Fibroblast of skin of back (primary cell): ENCODE data around the gene L3MBTL4.
"Not testable (repeated sequence)": the region's sequence is repeated elsewhere in the genome, so short reads cannot be mapped to it uniquely, and the experiment has no call there.

ENCODE experiments used
- DNase-seq: peaks from one replicate; pipeline ENCODE4 v3.0.0-alpha.2; 2013

L3MBTL4 gene

DNA sequence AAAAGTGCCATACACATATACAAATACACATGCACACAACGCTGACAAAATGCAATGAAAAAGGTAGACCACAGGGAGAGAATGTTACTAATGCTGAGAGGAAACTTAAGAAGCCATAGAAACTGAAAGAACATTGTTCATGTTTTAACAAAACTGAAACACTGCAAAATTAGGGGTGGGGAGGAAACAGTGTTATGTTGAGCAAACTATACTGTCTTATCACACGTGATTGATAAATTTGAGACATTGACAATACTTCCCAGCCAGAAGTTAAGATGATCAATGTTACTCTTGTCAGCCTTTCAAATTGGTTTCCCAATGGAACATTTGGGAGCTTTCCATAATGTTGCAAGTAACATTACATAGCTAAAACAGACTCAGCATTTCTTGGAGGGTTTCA lies 165.5 kb downstream of the L3MBTL4 start:
- DNase-seq = no peak

DNA sequence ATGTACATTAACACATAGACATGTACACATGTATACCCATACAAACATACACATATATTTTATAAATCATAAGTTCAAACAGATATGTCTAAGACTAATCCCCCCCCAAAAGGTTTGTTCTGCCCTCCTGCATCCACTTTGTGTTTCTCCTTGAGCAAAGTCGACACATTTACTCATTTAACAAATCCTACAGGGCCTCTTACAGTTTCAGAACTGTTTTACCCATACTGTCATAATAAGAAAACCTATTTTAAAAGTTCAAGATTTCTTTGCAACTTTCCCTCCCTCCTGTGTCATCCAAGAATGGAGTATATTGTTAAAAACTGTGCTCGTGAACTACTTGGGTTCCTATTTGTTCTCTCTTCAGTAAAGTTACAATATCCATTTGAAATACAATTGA lies 166.7 kb downstream of the L3MBTL4 start:
- no peak for DNase-seq

GRCh38 chr18:6242004-6242403 lies 172.7 kb downstream of the L3MBTL4 start:
- no peak for DNase-seq

DNA sequence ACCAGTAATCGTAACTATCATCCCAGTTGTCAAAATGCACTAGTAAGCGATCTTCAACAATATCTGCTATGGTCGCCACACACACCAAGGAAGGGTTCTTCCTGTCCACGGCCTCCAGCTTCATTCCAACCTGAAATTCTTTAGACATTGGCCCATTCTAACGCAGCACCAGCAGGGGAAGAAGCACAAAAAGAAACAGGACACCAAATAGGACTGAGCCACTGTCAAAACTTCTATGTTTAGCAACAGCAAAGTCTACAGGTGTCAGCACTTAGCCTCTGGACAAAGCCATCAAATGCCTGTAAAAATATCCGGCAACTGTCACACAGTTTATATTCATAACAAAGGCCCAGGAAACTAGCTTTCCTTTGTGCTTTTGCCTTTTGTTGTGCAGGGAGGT lies 175.0 kb downstream of the L3MBTL4 start:
- DNase-seq = no peak

- DNase-seq = no peak
Observed at GRCh38 chr18:6236258-6236657, 178.5 kb downstream of the L3MBTL4 start.

DNA sequence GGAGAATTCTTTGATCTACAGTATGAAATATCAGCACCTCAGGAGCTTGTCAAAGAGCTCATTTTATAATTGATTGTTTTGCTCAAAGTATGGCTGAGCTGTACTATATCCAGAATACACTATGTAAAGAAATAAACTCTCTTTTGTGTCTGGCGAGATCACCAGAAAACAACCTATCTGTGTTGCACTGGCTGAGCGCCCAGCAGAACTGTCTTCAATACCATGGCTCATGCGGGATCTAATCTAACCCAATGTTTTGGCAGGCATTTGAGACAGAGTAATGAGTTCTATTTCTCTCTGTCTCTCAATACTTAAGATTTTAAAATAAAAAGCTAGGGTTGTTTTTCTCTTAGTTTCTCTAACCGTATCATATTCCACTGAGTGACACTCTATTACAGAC lies 192.4 kb downstream of the L3MBTL4 start:
- DNase-seq = no peak

- DNase-seq = no peak
Observed at GRCh38 chr18:6221602-6222014, 193.1 kb downstream of the L3MBTL4 start.

GRCh38 chr18:6220129-6220528 lies 194.6 kb downstream of the L3MBTL4 start:
- no peak for DNase-seq

DNA sequence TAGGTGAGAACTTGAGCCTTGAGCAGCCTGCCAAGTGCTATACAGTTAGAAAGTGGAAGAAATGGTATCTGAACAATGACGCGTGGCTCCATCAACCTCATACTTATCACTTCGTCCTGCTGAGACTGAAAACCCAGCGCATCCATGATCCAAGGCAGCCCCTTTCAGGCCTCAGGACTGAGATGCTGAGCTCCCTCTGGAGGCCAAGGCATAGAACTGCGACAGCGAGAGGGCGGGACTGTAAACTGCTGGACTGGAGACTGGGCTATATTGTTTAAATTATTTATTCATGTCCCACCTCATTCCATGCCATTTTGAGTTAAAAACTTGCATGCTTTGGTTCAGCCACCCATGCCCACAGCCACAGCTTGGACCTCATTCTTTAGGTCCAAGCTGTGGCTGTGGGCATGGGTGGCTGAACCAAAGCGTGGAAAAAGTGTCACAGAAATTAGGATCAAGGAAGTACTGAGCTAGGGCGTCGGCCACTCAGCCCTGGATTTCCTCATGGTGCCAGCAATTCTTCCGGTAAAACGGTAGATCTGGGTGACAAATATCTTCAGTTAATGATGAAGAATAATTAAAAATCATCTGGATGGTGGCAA lies 195.5 kb downstream of the L3MBTL4 start:
- peak; percentile 64 for DNase-seq

DNA sequence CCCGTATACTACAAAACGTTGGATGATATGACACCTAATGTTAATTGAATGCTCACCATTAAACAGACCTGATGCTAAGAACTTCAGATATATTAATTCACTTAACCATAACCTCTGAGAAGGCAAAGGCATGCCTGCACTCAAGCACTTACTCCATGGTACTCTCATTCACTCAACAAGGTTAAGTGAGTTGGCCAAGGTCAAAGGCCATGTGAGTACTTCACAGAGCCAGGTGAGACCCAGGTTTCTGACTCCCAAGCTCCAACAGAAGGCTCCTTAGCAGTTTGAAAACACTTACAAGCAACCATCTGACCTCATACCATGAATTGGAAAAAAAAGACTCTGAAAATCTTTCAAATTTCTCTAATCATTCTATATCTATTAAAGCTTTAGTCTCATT lies 198.8 kb downstream of the L3MBTL4 start:
- no peak for DNase-seq

- no peak for DNase-seq
Observed at GRCh38 chr18:6211174-6211504, 203.6 kb downstream of the L3MBTL4 start.

DNA sequence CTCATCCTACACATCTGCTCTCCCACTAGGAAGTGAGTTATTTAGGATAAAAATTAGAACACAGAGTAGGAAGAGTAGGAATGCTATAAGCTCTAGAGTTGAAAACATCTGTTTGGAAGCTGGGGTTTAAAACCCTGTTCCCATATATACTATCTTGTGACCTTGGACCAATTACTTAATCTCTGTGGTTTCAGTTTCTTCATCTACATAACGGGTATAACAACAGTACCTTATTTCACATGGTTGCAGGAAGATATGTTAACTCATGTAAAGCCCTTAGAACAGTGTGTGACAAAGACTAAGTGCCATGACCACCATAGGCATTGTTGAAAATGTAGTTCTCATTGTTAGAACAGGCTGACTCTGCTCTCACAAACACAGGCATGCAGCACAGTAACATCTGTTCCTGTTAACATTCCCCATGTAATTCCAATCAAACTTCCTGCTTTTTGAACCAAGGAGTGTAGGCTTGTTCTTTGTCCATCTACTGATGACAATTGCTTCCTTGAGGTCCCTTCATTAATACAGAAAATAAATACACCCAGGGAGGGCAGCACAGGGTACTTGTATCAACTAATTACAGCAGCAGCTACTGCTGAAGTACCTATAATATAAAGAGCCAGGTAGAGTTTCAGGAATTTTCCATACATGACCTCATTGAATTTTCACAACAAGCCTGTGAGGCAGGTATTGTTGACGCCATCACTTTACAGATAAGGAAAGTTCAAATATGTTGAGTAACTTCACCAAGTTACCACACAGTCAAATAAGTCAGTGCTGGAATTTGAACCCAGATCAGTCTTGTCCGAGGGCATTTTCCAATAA lies 204.2 kb downstream of the L3MBTL4 start:
- no peak for DNase-seq

- no peak for DNase-seq
Observed at GRCh38 chr18:6207941-6208340, 206.8 kb downstream of the L3MBTL4 start.

GRCh38 chr18:6207116-6207515 lies 207.6 kb downstream of the L3MBTL4 start:
- no peak for DNase-seq

GRCh38 chr18:6205706-6206105 lies 209.0 kb downstream of the L3MBTL4 start:
- peak; percentile 56 for DNase-seq

DNA sequence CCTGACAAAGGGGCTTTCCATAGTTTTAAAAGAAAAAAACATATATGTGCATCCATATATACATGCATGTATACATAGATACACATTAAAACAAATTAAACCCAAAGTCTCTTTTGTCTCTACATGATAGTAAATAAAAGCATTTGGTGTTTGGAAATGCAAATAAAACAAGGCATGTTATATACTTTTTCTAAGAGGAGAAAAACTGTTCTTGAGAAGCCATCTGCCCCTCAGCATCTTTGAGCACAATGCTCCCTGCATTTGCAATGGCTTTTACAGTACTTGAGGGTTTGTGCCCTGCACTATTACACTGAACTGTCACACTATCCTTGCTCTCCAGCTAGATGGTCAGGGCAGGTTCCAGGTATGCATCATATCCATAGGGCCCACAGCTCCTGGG lies 210.2 kb downstream of the L3MBTL4 start:
- DNase-seq = no peak

- no peak for DNase-seq
Observed at GRCh38 chr18:6203791-6204190, 210.9 kb downstream of the L3MBTL4 start.

DNA sequence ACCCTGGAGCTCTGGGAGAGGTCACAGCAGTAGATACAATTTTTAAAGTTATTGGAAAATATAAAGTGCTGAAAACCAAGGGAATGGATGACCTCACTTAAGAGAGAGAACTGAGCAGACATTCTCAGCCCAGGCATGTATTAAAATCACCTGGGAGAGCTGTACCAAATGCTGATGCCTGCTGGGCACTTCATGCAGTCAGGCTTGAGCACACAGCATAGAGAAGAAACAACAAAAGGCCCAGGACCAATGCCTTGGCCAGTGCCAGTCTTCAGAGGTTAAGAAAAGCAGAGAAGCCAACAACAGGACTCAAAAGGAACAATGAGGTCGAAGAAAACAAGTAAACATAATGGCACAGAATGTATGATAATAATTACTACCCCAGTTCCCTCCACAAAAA lies 211.8 kb downstream of the L3MBTL4 start:
- DNase-seq = no peak

GRCh38 chr18:6200204-6200774 lies 214.4 kb downstream of the L3MBTL4 start:
- no peak for DNase-seq

- DNase-seq = no peak
Observed at GRCh38 chr18:6199777-6200176, 214.9 kb downstream of the L3MBTL4 start.

DNA sequence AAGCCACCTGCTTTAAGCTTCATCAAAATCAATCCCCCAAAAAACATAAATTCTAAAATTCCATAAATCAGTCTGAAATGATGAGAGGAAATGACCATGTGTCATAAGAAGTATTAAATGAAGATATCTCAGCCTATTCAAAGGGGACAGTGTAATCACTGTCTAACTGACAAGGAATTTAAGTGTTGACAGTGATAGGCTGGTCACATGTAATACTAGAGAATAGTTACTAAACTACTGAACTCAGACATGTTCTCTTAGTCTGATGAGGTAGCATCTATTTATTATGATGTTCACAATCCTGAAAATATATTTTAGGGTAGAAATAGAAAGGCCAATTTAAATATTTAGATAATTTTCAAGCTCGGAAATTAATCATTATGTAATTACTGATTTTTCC lies 216.1 kb downstream of the L3MBTL4 start:
- DNase-seq = no peak

DNA sequence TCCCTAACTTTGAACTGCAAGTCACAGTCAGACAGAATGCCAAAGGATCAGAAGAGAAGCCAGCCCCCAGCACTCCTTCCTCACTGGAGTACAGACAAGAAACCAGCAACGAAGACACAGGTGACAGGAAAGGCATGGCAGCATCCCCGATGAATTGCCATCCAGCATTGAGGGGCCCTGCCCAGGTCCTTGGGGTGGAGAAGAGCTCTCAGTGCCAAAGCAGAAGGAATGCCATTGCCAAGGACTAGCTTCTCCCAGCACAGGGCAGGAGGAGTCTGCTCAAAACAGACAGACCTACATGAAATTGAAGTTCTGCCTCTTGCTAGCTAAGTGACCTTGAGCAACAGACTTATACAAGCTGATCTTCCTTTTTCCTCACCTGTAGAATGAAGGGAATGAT lies 220.1 kb downstream of the L3MBTL4 start:
- no peak for DNase-seq

GRCh38 chr18:6185782-6186181 lies 228.9 kb downstream of the L3MBTL4 start:
- not testable (repeated sequence) for DNase-seq
